WTC11 (cell line): ENCODE measurements around the gene ATG9B. TPM values are rescaled to one million over a fixed set of nuclear protein-coding genes. Genes with fewer than 3 reads are reported as not detected.

Experiments
- ATAC-seq: fragments of 200-7000 bp; cut with Tn5 transposase; 2 replicates; pipeline ENCODE4 v1.10.0; 2021; ENCODE audit warnings: mild to moderate bottlenecking, moderate library complexity
- CTCF ChIA-PET: fragments of 300-600 bp; sonication (Branson Sonifier 250); formaldehyde crosslinking; loops from one replicate; lab custom pipeline; 2021; ENCODE audit warnings: antibody characterized with exemption; lab: Charles Lee
- POLR2A ChIA-PET: fragments of 350-600 bp; sonication (Branson Sonifier 250); formaldehyde crosslinking; loops from one replicate; lab custom pipeline; 2021; ENCODE audit warnings: antibody characterized with exemption; lab: Charles Lee
- DNase-seq: peaks from one replicate; pipeline ENCODE4 v3.0.0; 2021; ENCODE audit warnings: low spot score
- H3K27ac Mint-ChIP-seq: 2 replicates; pipeline ENCODE4 v1.8.0; 2021; ENCODE audit warnings: mixed read lengths
- H3K27me3 Mint-ChIP-seq: 2 replicates; pipeline ENCODE4 v1.8.0; 2021; ENCODE audit warnings: low read depth, mild to moderate bottlenecking, moderate library complexity, mixed read lengths
- H3K36me3 Mint-ChIP-seq: 2 replicates; pipeline ENCODE4 v1.8.0; 2021; ENCODE audit warnings: mixed read lengths
- H3K4me1 Mint-ChIP-seq: 2 replicates; pipeline ENCODE4 v1.8.0; 2022; ENCODE audit warnings: mixed read lengths
- H3K4me3 Mint-ChIP-seq: 2 replicates; pipeline ENCODE4 v1.8.0; 2021; ENCODE audit warnings: mild to moderate bottlenecking, moderate library complexity, mixed read lengths
- H3K9me3 Mint-ChIP-seq: 2 replicates; pipeline ENCODE4 v1.8.0; 2021; ENCODE audit warnings: mixed read lengths
- ATF2 ChIP-seq: sonication (generic); formaldehyde crosslinking; IDR thresholded peaks from 2 replicates; pipeline ENCODE4 v1.8.1; 2022; ENCODE audit warnings: low read depth, missing genetic modification reagents, borderline replicate concordance
- CREB1 ChIP-seq: sonication (generic); formaldehyde crosslinking; IDR thresholded peaks from 2 replicates; pipeline ENCODE4 v1.8.0; 2023; ENCODE audit warnings: mild to moderate bottlenecking, missing genetic modification reagents
- ELF4 ChIP-seq: sonication (generic); formaldehyde crosslinking; IDR thresholded peaks from 2 replicates; pipeline ENCODE4 v1.8.1; 2022; ENCODE audit warnings: low read depth, mild to moderate bottlenecking, moderate library complexity, missing genetic modification reagents
- EMX1 ChIP-seq: fragments of 250-450 bp; sonication (Bioruptor Pico); IDR thresholded peaks from 2 replicates; pipeline ENCODE4 v1.8.0; 2021; ENCODE audit warnings: mild to moderate bottlenecking
- ESRRA ChIP-seq: sonication (generic); formaldehyde crosslinking; IDR thresholded peaks from 2 replicates; pipeline ENCODE4 v1.8.1; 2022; ENCODE audit warnings: mild to moderate bottlenecking, missing genetic modification reagents, borderline replicate concordance
- HMGXB4 ChIP-seq: sonication (generic); formaldehyde crosslinking; IDR thresholded peaks from 2 replicates; pipeline ENCODE4 v1.8.1; 2023; ENCODE audit warnings: mild to moderate bottlenecking, moderate library complexity, missing genetic modification reagents
- JUN ChIP-seq: sonication (generic); formaldehyde crosslinking; IDR thresholded peaks from 2 replicates; pipeline ENCODE4 v1.8.0; 2023; ENCODE audit warnings: mild to moderate bottlenecking, missing genetic modification reagents
- OVOL2 ChIP-seq: fragments of 250-450 bp; sonication (Bioruptor Pico); IDR thresholded peaks from 2 replicates; pipeline ENCODE4 v1.9.0; 2021; ENCODE audit warnings: mild to moderate bottlenecking, borderline replicate concordance
- SOX15 ChIP-seq: fragments of 250-450 bp; sonication (Bioruptor Pico); IDR thresholded peaks from 2 replicates; pipeline ENCODE4 v1.9.0; 2021; ENCODE audit warnings: mild to moderate bottlenecking
- ZBTB43 ChIP-seq: sonication (generic); formaldehyde crosslinking; IDR thresholded peaks from 2 replicates; pipeline ENCODE4 v1.8.1; 2023; ENCODE audit warnings: mild to moderate bottlenecking, missing genetic modification reagents
- ZNF423 ChIP-seq: fragments of 250-450 bp; sonication (Bioruptor Pico); IDR thresholded peaks from 2 replicates; pipeline ENCODE4 v2.1.2; 2022; ENCODE audit warnings: mild to moderate bottlenecking, moderate library complexity
- ZNF425 ChIP-seq: fragments of 250-450 bp; sonication (Bioruptor Pico); conservative IDR thresholded peaks from 2 replicates; pipeline ENCODE4 v1.9.0; 2021; ENCODE audit warnings: mild to moderate bottlenecking
- total RNA-seq: library from RNA; stranded (reverse); gene quantifications from 3 replicates; pipeline ENCODE4 v1.2.3, GENCODE V29; 2021
- TF ChIP-seq, protein P1 (sequence below): sonication (generic); formaldehyde crosslinking; IDR thresholded peaks from 2 replicates; pipeline ENCODE4 v1.8.1; 2023; ENCODE audit warnings: mild to moderate bottlenecking, missing genetic modification reagents, borderline replicate concordance
- TF ChIP-seq, protein P2 (sequence below): sonication (generic); formaldehyde crosslinking; IDR thresholded peaks from 2 replicates; pipeline ENCODE4 v1.8.0; 2022; ENCODE audit warnings: mild to moderate bottlenecking, missing genetic modification reagents
- TF ChIP-seq, protein P3 (sequence below): sonication (generic); formaldehyde crosslinking; conservative IDR thresholded peaks from 2 replicates; pipeline ENCODE4 v1.8.1; 2022; ENCODE audit warnings: mild to moderate bottlenecking, missing genetic modification reagents
- TF ChIP-seq, protein P4 (sequence below): fragments of 250-450 bp; sonication (Bioruptor Pico); IDR thresholded peaks from 2 replicates; pipeline ENCODE4 v2.1.2; 2022; ENCODE audit warnings: mild to moderate bottlenecking, moderate library complexity

ATG9B gene
- total RNA-seq, 1 experiment from 2014 or later, result 2.4 TPM

- Mint-ChIP-seq H3K9me3 (no peaks in the 10 kb centered on the region), H3K27ac (no peak overlapping the region), H3K4me3 (no peak overlapping the region), H3K27me3 (no peaks in the 10 kb centered on the region), H3K36me3 (no peaks in the 10 kb centered on the region), H3K4me1 (no peaks in the 10 kb centered on the region)
- ChIA-PET POLR2A (no interaction called here), CTCF (interaction anchor here (0.8 to 1.7 kb wide), 4 partner anchors 12 to 71 kb away, joined by 3 to 6 read pairs (median 4); partner anchors contain the start of genes ABCB8 and CDK5)
- DNase-seq (no peak), ATAC-seq (0 out of 2 replicates have a peak, but pooled peaks have one; percentile 11)
- TF ChIP-seq, protein P1, sequence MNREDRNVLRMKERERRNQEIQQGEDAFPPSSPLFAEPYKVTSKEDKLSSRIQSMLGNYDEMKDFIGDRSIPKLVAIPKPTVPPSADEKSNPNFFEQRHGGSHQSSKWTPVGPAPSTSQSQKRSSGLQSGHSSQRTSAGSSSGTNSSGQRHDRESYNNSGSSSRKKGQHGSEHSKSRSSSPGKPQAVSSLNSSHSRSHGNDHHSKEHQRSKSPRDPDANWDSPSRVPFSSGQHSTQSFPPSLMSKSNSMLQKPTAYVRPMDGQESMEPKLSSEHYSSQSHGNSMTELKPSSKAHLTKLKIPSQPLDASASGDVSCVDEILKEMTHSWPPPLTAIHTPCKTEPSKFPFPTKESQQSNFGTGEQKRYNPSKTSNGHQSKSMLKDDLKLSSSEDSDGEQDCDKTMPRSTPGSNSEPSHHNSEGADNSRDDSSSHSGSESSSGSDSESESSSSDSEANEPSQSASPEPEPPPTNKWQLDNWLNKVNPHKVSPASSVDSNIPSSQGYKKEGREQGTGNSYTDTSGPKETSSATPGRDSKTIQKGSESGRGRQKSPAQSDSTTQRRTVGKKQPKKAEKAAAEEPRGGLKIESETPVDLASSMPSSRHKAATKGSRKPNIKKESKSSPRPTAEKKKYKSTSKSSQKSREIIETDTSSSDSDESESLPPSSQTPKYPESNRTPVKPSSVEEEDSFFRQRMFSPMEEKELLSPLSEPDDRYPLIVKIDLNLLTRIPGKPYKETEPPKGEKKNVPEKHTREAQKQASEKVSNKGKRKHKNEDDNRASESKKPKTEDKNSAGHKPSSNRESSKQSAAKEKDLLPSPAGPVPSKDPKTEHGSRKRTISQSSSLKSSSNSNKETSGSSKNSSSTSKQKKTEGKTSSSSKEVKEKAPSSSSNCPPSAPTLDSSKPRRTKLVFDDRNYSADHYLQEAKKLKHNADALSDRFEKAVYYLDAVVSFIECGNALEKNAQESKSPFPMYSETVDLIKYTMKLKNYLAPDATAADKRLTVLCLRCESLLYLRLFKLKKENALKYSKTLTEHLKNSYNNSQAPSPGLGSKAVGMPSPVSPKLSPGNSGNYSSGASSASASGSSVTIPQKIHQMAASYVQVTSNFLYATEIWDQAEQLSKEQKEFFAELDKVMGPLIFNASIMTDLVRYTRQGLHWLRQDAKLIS, result no peak
- TF ChIP-seq ELF4 (CRISPR knock-in tag), result no peak
- TF ChIP-seq, protein P2, sequence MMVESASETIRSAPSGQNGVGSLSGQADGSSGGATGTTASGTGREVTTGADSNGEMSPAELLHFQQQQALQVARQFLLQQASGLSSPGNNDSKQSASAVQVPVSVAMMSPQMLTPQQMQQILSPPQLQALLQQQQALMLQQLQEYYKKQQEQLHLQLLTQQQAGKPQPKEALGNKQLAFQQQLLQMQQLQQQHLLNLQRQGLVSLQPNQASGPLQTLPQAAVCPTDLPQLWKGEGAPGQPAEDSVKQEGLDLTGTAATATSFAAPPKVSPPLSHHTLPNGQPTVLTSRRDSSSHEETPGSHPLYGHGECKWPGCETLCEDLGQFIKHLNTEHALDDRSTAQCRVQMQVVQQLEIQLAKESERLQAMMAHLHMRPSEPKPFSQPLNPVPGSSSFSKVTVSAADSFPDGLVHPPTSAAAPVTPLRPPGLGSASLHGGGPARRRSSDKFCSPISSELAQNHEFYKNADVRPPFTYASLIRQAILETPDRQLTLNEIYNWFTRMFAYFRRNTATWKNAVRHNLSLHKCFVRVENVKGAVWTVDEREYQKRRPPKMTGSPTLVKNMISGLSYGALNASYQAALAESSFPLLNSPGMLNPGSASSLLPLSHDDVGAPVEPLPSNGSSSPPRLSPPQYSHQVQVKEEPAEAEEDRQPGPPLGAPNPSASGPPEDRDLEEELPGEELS (CRISPR knock-in tag), result no peak
- TF ChIP-seq ZNF423, result no peak
- TF ChIP-seq OVOL2 (CRISPR knock-in tag), result no peak
- TF ChIP-seq JUN, result no peak
- TF ChIP-seq ATF2 (CRISPR knock-in tag), result no peak
- TF ChIP-seq ESRRA (CRISPR knock-in tag), result no peak
- no peak for TF ChIP-seq ZBTB43 (CRISPR knock-in tag)
- no peak for TF ChIP-seq CREB1 (CRISPR knock-in tag)
- TF ChIP-seq HMGXB4 (CRISPR knock-in tag), result no peak
- TF ChIP-seq, protein P3, sequence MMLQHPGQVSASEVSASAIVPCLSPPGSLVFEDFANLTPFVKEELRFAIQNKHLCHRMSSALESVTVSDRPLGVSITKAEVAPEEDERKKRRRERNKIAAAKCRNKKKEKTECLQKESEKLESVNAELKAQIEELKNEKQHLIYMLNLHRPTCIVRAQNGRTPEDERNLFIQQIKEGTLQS (CRISPR knock-in tag), result no peak
- no peak for TF ChIP-seq ZNF425 (CRISPR knock-in tag)
- TF ChIP-seq EMX1, result no peak
- TF ChIP-seq SOX15 (CRISPR knock-in tag), result no peak
- TF ChIP-seq, protein P4, sequence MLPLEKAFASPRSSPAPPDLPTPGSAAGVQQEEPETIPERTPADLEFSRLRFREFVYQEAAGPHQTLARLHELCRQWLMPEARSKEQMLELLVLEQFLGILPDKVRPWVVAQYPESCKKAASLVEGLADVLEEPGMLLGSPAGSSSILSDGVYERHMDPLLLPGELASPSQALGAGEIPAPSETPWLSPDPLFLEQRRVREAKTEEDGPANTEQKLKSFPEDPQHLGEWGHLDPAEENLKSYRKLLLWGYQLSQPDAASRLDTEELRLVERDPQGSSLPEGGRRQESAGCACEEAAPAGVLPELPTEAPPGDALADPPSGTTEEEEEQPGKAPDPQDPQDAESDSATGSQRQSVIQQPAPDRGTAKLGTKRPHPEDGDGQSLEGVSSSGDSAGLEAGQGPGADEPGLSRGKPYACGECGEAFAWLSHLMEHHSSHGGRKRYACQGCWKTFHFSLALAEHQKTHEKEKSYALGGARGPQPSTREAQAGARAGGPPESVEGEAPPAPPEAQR (CRISPR knock-in tag), result no peak
Measured at GRCh38 chr7:151039850-151040548, 15.7 kb upstream of the ATG9B start.
